Type B pancreatic cell (in vitro differentiated cells): ENCODE measurements around the gene BPHL. TPM values are rescaled to one million over a fixed set of nuclear protein-coding genes. Genes with fewer than 3 reads are reported as not detected.

ENCODE experiments used
- DNase-seq: peaks from one replicate; pipeline ENCODE4 v3.0.0; 2021; ENCODE audit warnings: mixed read lengths; ENCODE audit not compliant: unreplicated experiment; ENCODE audit errors: extremely low spot score
- H3K27ac Mint-ChIP-seq: 2 replicates; pipeline ENCODE4 v1.8.0; 2021; ENCODE audit warnings: mild to moderate bottlenecking, mixed read lengths
- H3K27me3 Mint-ChIP-seq: 2 replicates; pipeline ENCODE4 v1.8.0; 2021; ENCODE audit warnings: mixed read lengths
- H3K36me3 Mint-ChIP-seq: 2 replicates; pipeline ENCODE4 v1.8.0; 2021; ENCODE audit warnings: mixed read lengths
- H3K4me1 Mint-ChIP-seq: one replicate; pipeline ENCODE4 v1.8.0; 2021; ENCODE audit warnings: mixed read lengths; ENCODE audit not compliant: unreplicated experiment
- H3K4me3 Mint-ChIP-seq: 2 replicates; pipeline ENCODE4 v1.8.0; 2021; ENCODE audit warnings: mild to moderate bottlenecking, mixed read lengths
- H3K9me3 Mint-ChIP-seq: 2 replicates; pipeline ENCODE4 v1.8.0; 2021; ENCODE audit warnings: mixed read lengths
- CTCF ChIP-seq: fragments of 200-600 bp; sonication (generic); conservative IDR thresholded peaks from 2 replicates; pipeline ENCODE4 v1.5.0; 2021; ENCODE audit warnings: antibody characterized with exemption, mild to moderate bottlenecking
- long read RNA-seq: library from polyadenylated mRNA; unstranded; transcript quantifications from one replicate; pipeline ENCODE4 v2.0.0, GENCODE V29; 2020
- total RNA-seq: library from RNA; stranded (reverse); gene quantifications from 2 replicates; pipeline ENCODE4 v1.2.1, GENCODE V29; 2021; ENCODE audit warnings: low replicate concordance

Gene BPHL
- 50.3 and 56.2 TPM in 2 replicates for total RNA-seq
- long read RNA-seq, transcript BPHL-205 (8 exons, 1,563 nt), result minor isoform, 27 of 251 reads
- long read RNA-seq, transcript BPHL-203 (7 exons, 1,928 nt), result major isoform, 193 of 251 reads
- long read RNA-seq, partial matches to known transcripts, result 4 of 251 reads
- long read RNA-seq, other reads (novel, unspliced or antisense), result 21 of 251 reads

- peaks cover 30% of the 10 kb centered on the region for H3K4me1 Mint-ChIP-seq
- TF ChIP-seq CTCF, result no peak
- H3K27ac Mint-ChIP-seq, result peak within 1 kb of the TSS; percentile 98
- peaks cover 3% of the 10 kb centered on the region for H3K36me3 Mint-ChIP-seq
- H3K4me3 Mint-ChIP-seq, result peak within 1 kb of the TSS; percentile 86
- peak; percentile 99 for DNase-seq
- no peaks in the 10 kb centered on the region for H3K27me3 Mint-ChIP-seq
- no peaks in the 10 kb centered on the region for H3K9me3 Mint-ChIP-seq
Observed at GRCh38 chr6:3118353-3119039, at the start of gene BPHL. Gene BPHL (plus strand): TSS chr6:3118711. CDS start chr6:3118741, 30 bp downstream.

- no peaks in the 10 kb centered on the region for H3K27me3 Mint-ChIP-seq
- no peak overlapping the region for H3K27ac Mint-ChIP-seq
- TF ChIP-seq CTCF, result no peak
- no peak overlapping the region for H3K4me3 Mint-ChIP-seq
- no peak for DNase-seq
- peaks cover 9% of the 10 kb centered on the region for H3K36me3 Mint-ChIP-seq
- H3K9me3 Mint-ChIP-seq, result no peaks in the 10 kb centered on the region
- peaks cover 7% of the 10 kb centered on the region for H3K4me1 Mint-ChIP-seq
Observed at GRCh38 chr6:3071568-3071967, 46.9 kb upstream of the BPHL start.

GRCh38 chr6:3072798-3073197 is 45.7 kb upstream of the BPHL start:
- no peak for TF ChIP-seq CTCF
- H3K27ac Mint-ChIP-seq, result no peak overlapping the region
- no peak overlapping the region for H3K4me3 Mint-ChIP-seq
- H3K9me3 Mint-ChIP-seq, result no peaks in the 10 kb centered on the region
- no peaks in the 10 kb centered on the region for H3K27me3 Mint-ChIP-seq
- peaks cover 20% of the 10 kb centered on the region for H3K36me3 Mint-ChIP-seq
- no peak for DNase-seq
- peaks cover 7% of the 10 kb centered on the region for H3K4me1 Mint-ChIP-seq

- no peak for TF ChIP-seq CTCF
- Mint-ChIP-seq H3K27ac (no peak overlapping the region), H3K4me3 (no peak overlapping the region), H3K9me3 (no peaks in the 10 kb centered on the region), H3K27me3 (no peaks in the 10 kb centered on the region), H3K36me3 (peaks cover 23% of the 10 kb centered on the region), H3K4me1 (peaks cover 4% of the 10 kb centered on the region)
- DNase-seq, result no peak
Observed at GRCh38 chr6:3073382-3073781, 45.1 kb upstream of the BPHL start.

- Mint-ChIP-seq H3K4me1 (peaks cover 2% of the 10 kb centered on the region), H3K4me3 (no peak overlapping the region), H3K27ac (peak overlapping the region; percentile 30), H3K27me3 (no peaks in the 10 kb centered on the region), H3K9me3 (no peaks in the 10 kb centered on the region), H3K36me3 (peaks cover 33% of the 10 kb centered on the region)
- DNase-seq, result no peak
- TF ChIP-seq CTCF, result no peak
Observed at GRCh38 chr6:3075772-3076113, 42.8 kb upstream of the BPHL start.
